ENCODE data around the gene CYP24A1.

DNA sequence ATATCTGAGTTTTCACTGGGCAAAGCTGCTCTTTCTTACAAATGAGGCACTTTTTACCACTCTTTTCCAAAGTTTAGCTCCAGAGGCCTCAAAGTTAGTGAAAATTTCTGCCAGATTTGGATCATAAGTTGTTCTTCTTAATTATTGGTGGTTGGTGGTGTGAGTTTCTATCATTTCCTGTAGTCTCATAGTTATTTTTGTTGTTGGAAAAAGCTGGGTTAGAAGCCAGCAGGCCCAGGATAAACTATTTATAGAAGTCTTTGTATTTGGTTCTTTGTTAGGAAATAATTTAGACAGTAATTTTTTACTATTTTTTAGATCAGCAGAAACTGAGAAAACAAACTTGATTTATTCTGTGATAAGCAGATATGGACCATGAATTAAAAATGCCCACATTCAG lies 44.7 kb upstream of the CYP24A1 start:
- TF ChIP-seq, protein P1, sequence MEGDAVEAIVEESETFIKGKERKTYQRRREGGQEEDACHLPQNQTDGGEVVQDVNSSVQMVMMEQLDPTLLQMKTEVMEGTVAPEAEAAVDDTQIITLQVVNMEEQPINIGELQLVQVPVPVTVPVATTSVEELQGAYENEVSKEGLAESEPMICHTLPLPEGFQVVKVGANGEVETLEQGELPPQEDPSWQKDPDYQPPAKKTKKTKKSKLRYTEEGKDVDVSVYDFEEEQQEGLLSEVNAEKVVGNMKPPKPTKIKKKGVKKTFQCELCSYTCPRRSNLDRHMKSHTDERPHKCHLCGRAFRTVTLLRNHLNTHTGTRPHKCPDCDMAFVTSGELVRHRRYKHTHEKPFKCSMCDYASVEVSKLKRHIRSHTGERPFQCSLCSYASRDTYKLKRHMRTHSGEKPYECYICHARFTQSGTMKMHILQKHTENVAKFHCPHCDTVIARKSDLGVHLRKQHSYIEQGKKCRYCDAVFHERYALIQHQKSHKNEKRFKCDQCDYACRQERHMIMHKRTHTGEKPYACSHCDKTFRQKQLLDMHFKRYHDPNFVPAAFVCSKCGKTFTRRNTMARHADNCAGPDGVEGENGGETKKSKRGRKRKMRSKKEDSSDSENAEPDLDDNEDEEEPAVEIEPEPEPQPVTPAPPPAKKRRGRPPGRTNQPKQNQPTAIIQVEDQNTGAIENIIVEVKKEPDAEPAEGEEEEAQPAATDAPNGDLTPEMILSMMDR (IDR thresholded peaks at IDR 0.05) = no peak
- no peak for TF ChIP-seq POLR2A (IDR thresholded peaks at IDR 0.05)
